NCI-H2196 treated with DMSO at 0.1 percent for 48 hours (cell line): ENCODE results near the gene PGA4.
"Not testable (repeated sequence)": the region's sequence is repeated elsewhere in the genome, so short reads cannot be mapped to it uniquely, and the experiment has no call there.

Experiments
- DNase-seq: peaks from one replicate; lab custom pipeline; 2025; ENCODE audit not compliant: unreplicated experiment; lab: John Stamatoyannopoulos, UW

The PGA4 gene

GRCh38 chr11:61222047-61222446, at the start of gene PGA4:
Gene PGA4 (plus strand): TSS chr11:61222347. CDS start chr11:61222401, 54 bp downstream.
- DNase-seq: not testable (repeated sequence)

- no peak for DNase-seq
Measured at GRCh38 chr11:61172356-61172755, 49.8 kb upstream of the PGA4 start.

- DNase-seq: no peak
Measured at GRCh38 chr11:61172888-61173287, 49.3 kb upstream of the PGA4 start.

GRCh38 chr11:61173456-61173855, 48.7 kb upstream of the PGA4 start:
- no peak for DNase-seq

GRCh38 chr11:61174273-61174672, 47.9 kb upstream of the PGA4 start:
- DNase-seq: no peak

- DNase-seq: no peak
Measured at GRCh38 chr11:61174949-61175348, 47.2 kb upstream of the PGA4 start.

GRCh38 chr11:61176446-61176845, 45.7 kb upstream of the PGA4 start:
- DNase-seq: no peak

- not testable (repeated sequence) for DNase-seq
Measured at GRCh38 chr11:61180205-61180604, 41.9 kb upstream of the PGA4 start.

GRCh38 chr11:61181489-61181888, 40.7 kb upstream of the PGA4 start:
- no peak for DNase-seq

GRCh38 chr11:61183645-61184044, 38.5 kb upstream of the PGA4 start:
- DNase-seq: no peak

GRCh38 chr11:61186504-61186903, 35.6 kb upstream of the PGA4 start:
- no peak for DNase-seq

- DNase-seq: peak; percentile 59
Measured at GRCh38 chr11:61187505-61188130, 34.5 kb upstream of the PGA4 start.

- no peak for DNase-seq
Measured at GRCh38 chr11:61189933-61190332, 32.2 kb upstream of the PGA4 start.

- no peak for DNase-seq
Measured at GRCh38 chr11:61193596-61193995, 28.6 kb upstream of the PGA4 start.

GRCh38 chr11:61194169-61194671, 27.9 kb upstream of the PGA4 start:
- DNase-seq: no peak

- DNase-seq: no peak
Measured at GRCh38 chr11:61194981-61195695, 27.0 kb upstream of the PGA4 start.

GRCh38 chr11:61195719-61196118, 26.4 kb upstream of the PGA4 start:
- no peak for DNase-seq

- no peak for DNase-seq
Measured at GRCh38 chr11:61198361-61198760, 23.8 kb upstream of the PGA4 start.

- no peak for DNase-seq
Measured at GRCh38 chr11:61198948-61199523, 23.1 kb upstream of the PGA4 start.

- no peak for DNase-seq
Measured at GRCh38 chr11:61201476-61201875, 20.7 kb upstream of the PGA4 start.

- DNase-seq: not testable (repeated sequence)
Measured at GRCh38 chr11:61202950-61203746, 19.0 kb upstream of the PGA4 start, which contains the start of gene PGA3. Gene PGA3 (plus strand): TSS chr11:61203515. CDS start chr11:61203565, 50 bp downstream.
